MM.1S (cell line): ENCODE measurements around the gene HOXA11.

Experiments used
- DNase-seq: peaks from one replicate; pipeline ENCODE4 v3.0.0-alpha.2; 2015
- H2AFZ ChIP-seq: fragments of 300-600 bp; sonication (generic); 2 replicates; pipeline ENCODE4 v1.6.0; 2016; ENCODE audit warnings: antibody characterized with exemption, low read length
- H3F3A ChIP-seq: fragments of 300-600 bp; sonication (generic); 2 replicates; pipeline ENCODE4 v1.6.1; 2016; ENCODE audit warnings: mild to moderate bottlenecking, antibody characterized with exemption, low read length, moderate library complexity, mixed read lengths; ENCODE audit not compliant: insufficient read depth
- H3K27ac ChIP-seq: fragments of 300-600 bp; sonication (generic); 2 replicates; pipeline ENCODE4 v1.5.1; 2016; ENCODE audit warnings: mild to moderate bottlenecking, low read length
- H3K27me3 ChIP-seq: fragments of 300-600 bp; sonication (generic); replicated peaks from 2 replicates; pipeline ENCODE4 v1.6.0; 2016; ENCODE audit warnings: low read length; ENCODE audit not compliant: insufficient read depth
- H3K36me3 ChIP-seq: fragments of 300-600 bp; sonication (generic); replicated peaks from 2 replicates; pipeline ENCODE4 v1.6.1; 2016; ENCODE audit warnings: mild to moderate bottlenecking, low read length, mixed read lengths; ENCODE audit not compliant: insufficient read depth
- H3K4me1 ChIP-seq: fragments of 300-600 bp; sonication (generic); 2 replicates; pipeline ENCODE4 v1.6.1; 2016; ENCODE audit warnings: low read length, mixed read lengths
- H3K4me2 ChIP-seq: fragments of 300-600 bp; sonication (generic); 2 replicates; pipeline ENCODE4 v1.6.0; 2016; ENCODE audit warnings: low read depth, low read length
- H3K4me3 ChIP-seq: fragments of 300-600 bp; sonication (generic); 2 replicates; pipeline ENCODE4 v1.5.1; 2016; ENCODE audit warnings: low read length, mixed read lengths
- H3K79me2 ChIP-seq: fragments of 300-600 bp; sonication (generic); 2 replicates; pipeline ENCODE4 v1.6.1; 2016; ENCODE audit warnings: mixed run types, low read length, mixed read lengths
- H3K9ac ChIP-seq: fragments of 300-600 bp; sonication (generic); 2 replicates; pipeline ENCODE4 v1.6.1; 2016; ENCODE audit warnings: low read length, mixed read lengths
- H3K9me2 ChIP-seq: fragments of 300-600 bp; sonication (generic); replicated peaks from 2 replicates; pipeline ENCODE4 v1.6.1; 2016; ENCODE audit warnings: mild to moderate bottlenecking, low read length, mixed read lengths; ENCODE audit not compliant: insufficient read depth
- H3K9me3 ChIP-seq: fragments of 300-600 bp; sonication (generic); replicated peaks from 2 replicates; pipeline ENCODE4 v1.6.1; 2016; ENCODE audit warnings: mild to moderate bottlenecking, low read length, mixed read lengths; ENCODE audit not compliant: insufficient read depth
- H4K20me1 ChIP-seq: fragments of 300-600 bp; sonication (generic); 2 replicates; pipeline ENCODE4 v1.6.1; 2016; ENCODE audit warnings: mild to moderate bottlenecking, low read length, moderate library complexity, mixed read lengths; ENCODE audit not compliant: insufficient read depth
- CTCF ChIP-seq: fragments of 300-600 bp; sonication (generic); IDR thresholded peaks from 2 replicates; pipeline ENCODE4 v1.5.1; 2016; ENCODE audit warnings: antibody characterized with exemption, low read length, mixed read lengths
- EZH2 ChIP-seq: fragments of 300-600 bp; sonication (generic); optimal IDR thresholded peaks from 2 replicates; pipeline ENCODE3; 2017; ENCODE audit warnings: low read depth, mild to moderate bottlenecking, antibody characterized with exemption, low read length, mixed read lengths
- EZH2phosphoT487 ChIP-seq: fragments of 300-600 bp; sonication (generic); IDR thresholded peaks from 2 replicates; pipeline ENCODE4 v1.6.1; 2018; ENCODE audit warnings: antibody characterized with exemption, low read length

HOXA11 gene

DNA sequence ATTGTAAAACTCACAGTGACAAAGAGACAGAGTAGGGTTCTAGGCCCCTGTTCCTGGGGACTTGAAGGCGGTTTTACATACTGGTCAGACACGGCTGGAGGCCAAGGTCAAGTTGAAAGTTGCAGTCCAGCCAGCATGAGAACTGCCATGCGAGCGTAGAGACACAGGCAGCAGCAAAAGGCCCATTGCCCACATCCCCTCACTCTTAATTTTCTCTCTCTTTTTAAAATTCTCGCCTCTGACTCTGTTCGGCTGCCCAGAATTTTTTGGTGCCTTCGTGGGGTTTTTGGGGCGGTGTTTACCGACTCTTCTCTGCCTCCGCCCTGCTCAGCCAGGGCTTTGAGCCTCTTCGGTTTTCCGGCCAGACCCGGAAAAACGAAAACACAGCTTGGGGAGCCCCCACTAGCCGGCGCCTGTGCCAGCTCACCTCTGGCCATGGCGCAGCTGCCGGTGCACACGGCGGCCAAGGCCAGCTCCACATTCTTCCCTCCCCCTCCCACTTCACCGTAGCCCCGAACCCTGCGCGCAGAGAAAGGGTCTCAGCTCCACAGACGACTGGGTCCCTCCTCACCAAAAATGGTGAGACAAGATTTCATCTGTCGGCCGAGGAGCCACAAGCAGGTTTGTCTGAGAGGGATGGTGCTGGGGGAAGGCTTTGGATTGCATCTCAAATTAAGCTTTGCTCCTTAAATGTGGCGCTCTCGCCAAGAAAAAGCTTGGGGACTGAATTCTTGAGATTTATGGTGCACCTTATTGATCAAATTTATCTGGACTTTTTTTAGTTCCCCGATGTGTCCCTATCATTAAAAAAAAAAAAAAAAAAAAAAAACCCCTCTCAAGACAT lies 17.2 kb upstream of the HOXA11 start:
- no peak overlapping the region for H3K4me2 ChIP-seq

DNA sequence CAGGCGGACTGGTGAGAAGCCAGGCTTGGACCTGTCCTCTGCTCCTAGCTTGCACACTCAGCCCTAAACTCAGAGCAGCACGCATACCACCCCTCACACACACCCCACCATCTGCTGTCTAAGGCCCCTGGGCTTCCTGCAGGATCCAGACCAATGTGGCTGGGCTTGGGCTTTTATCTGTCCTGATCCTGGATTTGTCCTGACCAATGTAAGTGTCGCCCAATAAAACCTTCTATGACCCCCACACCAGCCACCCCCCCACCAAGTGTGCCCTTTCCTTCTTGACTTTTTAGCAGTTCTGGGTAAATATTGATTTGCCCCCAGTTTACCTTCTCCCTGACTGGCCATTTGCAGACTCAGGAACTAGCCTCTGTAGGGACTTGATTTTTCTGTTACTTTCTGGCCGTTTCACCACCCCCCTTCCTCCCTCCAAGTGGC lies 16.6 kb upstream of the HOXA11 start:
- 0 out of 2 replicates have a peak, but pooled peaks cover 3% of the 10 kb centered on the region for H4K20me1 ChIP-seq
- H2AFZ ChIP-seq: no peak overlapping the region
- no peaks in the 10 kb centered on the region for H3K36me3 ChIP-seq
- no peak overlapping the region for H3K27ac ChIP-seq
- H3K4me2 ChIP-seq: no peak overlapping the region
- H3K4me1 ChIP-seq: no peaks in the 10 kb centered on the region
- no peak for DNase-seq
- H3K27me3 ChIP-seq: peaks cover 83% of the 10 kb centered on the region
- H3K79me2 ChIP-seq: no peaks in the 10 kb centered on the region
- H3K4me3 ChIP-seq: no peak overlapping the region
- H3F3A ChIP-seq: no peaks in the 10 kb centered on the region
- H3K9me3 ChIP-seq: no peaks in the 10 kb centered on the region
- no peak overlapping the region for H3K9ac ChIP-seq
- H3K9me2 ChIP-seq: no peaks in the 10 kb centered on the region
- TF ChIP-seq EZH2phosphoT487 (no peak), EZH2 (no peak), CTCF (no peak)

More for the DNA sequence above, 17.2 kb upstream of the HOXA11 start:
- Histone ChIP-seq H3K4me1 (no peaks in the 10 kb centered on the region), H3K9me2 (no peaks in the 10 kb centered on the region), H4K20me1 (0 out of 2 replicates have a peak, but pooled peaks cover 3% of the 10 kb centered on the region), H3K9me3 (no peaks in the 10 kb centered on the region), H3K79me2 (no peaks in the 10 kb centered on the region), H3K36me3 (no peaks in the 10 kb centered on the region), H3K4me3 (no peak overlapping the region), H2AFZ (no peak overlapping the region), H3K27ac (no peak overlapping the region), H3K9ac (no peak overlapping the region), H3K27me3 (peaks cover 76% of the 10 kb centered on the region), H3F3A (no peaks in the 10 kb centered on the region)
- no peak for DNase-seq
- TF ChIP-seq EZH2phosphoT487: no peak
- TF ChIP-seq EZH2: no peak
- no peak for TF ChIP-seq CTCF

GRCh38 chr7:27200761-27201579 lies 15.9 kb upstream of the HOXA11 start:
- Histone ChIP-seq H3K79me2 (no peaks in the 10 kb centered on the region), H3K4me3 (peak overlapping the region; percentile 57; the same call in 1 of the 2 replicates), H3K27me3 (peaks cover 84% of the 10 kb centered on the region), H3K36me3 (no peaks in the 10 kb centered on the region), H3K9me3 (no peaks in the 10 kb centered on the region), H2AFZ (peak overlapping the region; percentile 74; the same call in 1 of the 2 replicates), H3K27ac (no peak overlapping the region), H3K4me2 (peak overlapping the region; percentile 86), H3F3A (no peaks in the 10 kb centered on the region), H3K4me1 (no peaks in the 10 kb centered on the region), H3K9me2 (no peaks in the 10 kb centered on the region), H4K20me1 (0 out of 2 replicates have a peak, but pooled peaks cover 3% of the 10 kb centered on the region), H3K9ac (no peak overlapping the region)
- DNase-seq: no peak
- TF ChIP-seq EZH2phosphoT487: no peak
- TF ChIP-seq EZH2: no peak
- TF ChIP-seq CTCF: no peak
